ENCODE data around the gene TTYH1.

TTYH1 gene

DNA sequence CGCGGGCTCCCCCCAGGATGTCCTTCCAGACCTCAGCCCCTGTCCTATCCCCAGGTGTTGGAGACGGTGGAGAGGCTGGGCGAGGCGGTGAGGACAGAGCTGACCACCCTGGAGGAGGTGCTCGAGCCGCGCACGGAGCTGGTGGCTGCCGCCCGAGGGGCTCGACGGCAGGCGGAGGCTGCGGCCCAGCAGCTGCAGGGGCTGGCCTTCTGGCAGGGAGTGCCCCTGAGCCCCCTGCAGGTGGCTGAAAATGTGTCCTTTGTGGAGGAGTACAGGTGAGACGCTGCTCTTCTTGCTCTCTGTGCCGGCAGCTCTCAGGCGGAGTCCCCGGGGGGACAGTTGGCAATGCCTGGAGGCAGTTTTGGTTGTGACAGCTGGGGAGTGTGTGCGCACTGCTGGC is 6.9 kb downstream of the TTYH1 start (continued):
- TF ChIP-seq, protein P1, sequence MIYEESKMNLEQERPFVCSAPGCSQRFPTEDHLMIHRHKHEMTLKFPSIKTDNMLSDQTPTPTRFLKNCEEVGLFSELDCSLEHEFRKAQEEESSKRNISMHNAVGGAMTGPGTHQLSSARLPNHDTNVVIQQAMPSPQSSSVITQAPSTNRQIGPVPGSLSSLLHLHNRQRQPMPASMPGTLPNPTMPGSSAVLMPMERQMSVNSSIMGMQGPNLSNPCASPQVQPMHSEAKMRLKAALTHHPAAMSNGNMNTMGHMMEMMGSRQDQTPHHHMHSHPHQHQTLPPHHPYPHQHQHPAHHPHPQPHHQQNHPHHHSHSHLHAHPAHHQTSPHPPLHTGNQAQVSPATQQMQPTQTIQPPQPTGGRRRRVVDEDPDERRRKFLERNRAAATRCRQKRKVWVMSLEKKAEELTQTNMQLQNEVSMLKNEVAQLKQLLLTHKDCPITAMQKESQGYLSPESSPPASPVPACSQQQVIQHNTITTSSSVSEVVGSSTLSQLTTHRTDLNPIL (CRISPR knock-in tag; IDR thresholded peaks at IDR 0.05; ENCODE audit: low read depth) = no peak
- TF ChIP-seq PPARA (CRISPR knock-in tag; IDR thresholded peaks at IDR 0.05; ENCODE audit: borderline replicate concordance) = no peak
- no peak for TF ChIP-seq ZNF8 (CRISPR knock-in tag; IDR thresholded peaks at IDR 0.05)
- TF ChIP-seq ZNF70 (CRISPR knock-in tag; IDR thresholded peaks at IDR 0.05) = no peak
- no peak for TF ChIP-seq ARNTL (CRISPR knock-in tag; IDR thresholded peaks at IDR 0.05; ENCODE audit: borderline replicate concordance, low read depth)
- TF ChIP-seq, protein P2, sequence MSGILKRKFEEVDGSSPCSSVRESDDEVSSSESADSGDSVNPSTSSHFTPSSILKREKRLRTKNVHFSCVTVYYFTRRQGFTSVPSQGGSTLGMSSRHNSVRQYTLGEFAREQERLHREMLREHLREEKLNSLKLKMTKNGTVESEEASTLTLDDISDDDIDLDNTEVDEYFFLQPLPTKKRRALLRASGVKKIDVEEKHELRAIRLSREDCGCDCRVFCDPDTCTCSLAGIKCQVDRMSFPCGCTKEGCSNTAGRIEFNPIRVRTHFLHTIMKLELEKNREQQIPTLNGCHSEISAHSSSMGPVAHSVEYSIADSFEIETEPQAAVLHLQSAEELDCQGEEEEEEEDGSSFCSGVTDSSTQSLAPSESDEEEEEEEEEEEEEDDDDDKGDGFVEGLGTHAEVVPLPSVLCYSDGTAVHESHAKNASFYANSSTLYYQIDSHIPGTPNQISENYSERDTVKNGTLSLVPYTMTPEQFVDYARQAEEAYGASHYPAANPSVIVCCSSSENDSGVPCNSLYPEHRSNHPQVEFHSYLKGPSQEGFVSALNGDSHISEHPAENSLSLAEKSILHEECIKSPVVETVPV (CRISPR knock-in tag; IDR thresholded peaks at IDR 0.05) = no peak
- TF ChIP-seq TCF4 (CRISPR knock-in tag; IDR thresholded peaks at IDR 0.05; ENCODE audit: borderline replicate concordance) = no peak
- TF ChIP-seq ZNF565 (CRISPR knock-in tag; conservative IDR thresholded peaks at IDR 0.05; ENCODE audit: low read depth) = no peak
- TF ChIP-seq ZC3H10 (CRISPR knock-in tag; IDR thresholded peaks at IDR 0.05) = no peak
- TF ChIP-seq CSDC2 (CRISPR knock-in tag; IDR thresholded peaks at IDR 0.05) = no peak
- no peak for TF ChIP-seq TOX (CRISPR knock-in tag; IDR thresholded peaks at IDR 0.05; ENCODE audit: borderline replicate concordance)
- TF ChIP-seq, protein P3, sequence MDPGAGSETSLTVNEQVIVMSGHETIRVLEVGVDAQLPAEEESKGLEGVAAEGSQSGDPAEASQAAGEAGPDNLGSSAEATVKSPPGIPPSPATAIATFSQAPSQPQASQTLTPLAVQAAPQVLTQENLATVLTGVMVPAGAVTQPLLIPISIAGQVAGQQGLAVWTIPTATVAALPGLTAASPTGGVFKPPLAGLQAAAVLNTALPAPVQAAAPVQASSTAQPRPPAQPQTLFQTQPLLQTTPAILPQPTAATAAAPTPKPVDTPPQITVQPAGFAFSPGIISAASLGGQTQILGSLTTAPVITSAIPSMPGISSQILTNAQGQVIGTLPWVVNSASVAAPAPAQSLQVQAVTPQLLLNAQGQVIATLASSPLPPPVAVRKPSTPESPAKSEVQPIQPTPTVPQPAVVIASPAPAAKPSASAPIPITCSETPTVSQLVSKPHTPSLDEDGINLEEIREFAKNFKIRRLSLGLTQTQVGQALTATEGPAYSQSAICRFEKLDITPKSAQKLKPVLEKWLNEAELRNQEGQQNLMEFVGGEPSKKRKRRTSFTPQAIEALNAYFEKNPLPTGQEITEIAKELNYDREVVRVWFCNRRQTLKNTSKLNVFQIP (CRISPR knock-in tag; IDR thresholded peaks at IDR 0.05; ENCODE audit: borderline replicate concordance, low read depth) = no peak

DNA sequence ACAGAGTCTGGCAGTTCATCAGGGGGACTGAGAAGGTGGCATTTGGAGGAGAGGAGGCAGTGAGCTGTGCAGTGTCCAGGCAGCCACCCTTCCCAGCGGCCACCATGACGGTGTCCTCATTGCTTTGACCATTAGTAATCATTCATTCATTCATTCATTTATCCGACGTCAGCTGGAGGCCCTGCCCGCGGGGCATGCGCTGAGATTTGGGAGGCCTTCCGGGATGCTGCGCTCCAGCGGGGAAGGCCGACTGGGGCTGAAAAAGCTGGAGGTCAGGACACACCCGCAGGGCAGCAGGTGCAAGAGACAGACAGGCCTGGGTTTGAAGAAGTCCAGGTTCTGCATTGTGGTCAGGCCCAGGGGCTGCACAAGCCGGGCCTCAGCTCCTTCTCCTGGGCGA is 8.9 kb downstream of the TTYH1 start:
- ATAC-seq = no peak
- TF ChIP-seq ZFP3 (CRISPR knock-in tag; IDR thresholded peaks at IDR 0.05) (no peak), TCF4 (CRISPR knock-in tag; IDR thresholded peaks at IDR 0.05; ENCODE audit: borderline replicate concordance) (no peak), GLIS3 (CRISPR knock-in tag; IDR thresholded peaks at IDR 0.05) (no peak), OSR1 (CRISPR knock-in tag; IDR thresholded peaks at IDR 0.05) (no peak), ZFP30 (CRISPR knock-in tag; IDR thresholded peaks at IDR 0.05) (no peak), ZNF565 (CRISPR knock-in tag; conservative IDR thresholded peaks at IDR 0.05; ENCODE audit: low read depth) (no peak), SNAI2 (CRISPR knock-in tag; IDR thresholded peaks at IDR 0.05) (no peak), ARNTL (CRISPR knock-in tag; IDR thresholded peaks at IDR 0.05; ENCODE audit: borderline replicate concordance, low read depth) (no peak), ZNF70 (CRISPR knock-in tag; IDR thresholded peaks at IDR 0.05) (no peak), CSDC2 (CRISPR knock-in tag; IDR thresholded peaks at IDR 0.05) (no peak), ZNF8 (CRISPR knock-in tag; IDR thresholded peaks at IDR 0.05) (no peak), ESRRG (CRISPR knock-in tag; IDR thresholded peaks at IDR 0.05) (no peak), ZC3H10 (CRISPR knock-in tag; IDR thresholded peaks at IDR 0.05) (no peak), PPARA (CRISPR knock-in tag; IDR thresholded peaks at IDR 0.05; ENCODE audit: borderline replicate concordance) (no peak)
- TF ChIP-seq, protein P2 (CRISPR knock-in tag; IDR thresholded peaks at IDR 0.05) = no peak
- TF ChIP-seq, protein P4, sequence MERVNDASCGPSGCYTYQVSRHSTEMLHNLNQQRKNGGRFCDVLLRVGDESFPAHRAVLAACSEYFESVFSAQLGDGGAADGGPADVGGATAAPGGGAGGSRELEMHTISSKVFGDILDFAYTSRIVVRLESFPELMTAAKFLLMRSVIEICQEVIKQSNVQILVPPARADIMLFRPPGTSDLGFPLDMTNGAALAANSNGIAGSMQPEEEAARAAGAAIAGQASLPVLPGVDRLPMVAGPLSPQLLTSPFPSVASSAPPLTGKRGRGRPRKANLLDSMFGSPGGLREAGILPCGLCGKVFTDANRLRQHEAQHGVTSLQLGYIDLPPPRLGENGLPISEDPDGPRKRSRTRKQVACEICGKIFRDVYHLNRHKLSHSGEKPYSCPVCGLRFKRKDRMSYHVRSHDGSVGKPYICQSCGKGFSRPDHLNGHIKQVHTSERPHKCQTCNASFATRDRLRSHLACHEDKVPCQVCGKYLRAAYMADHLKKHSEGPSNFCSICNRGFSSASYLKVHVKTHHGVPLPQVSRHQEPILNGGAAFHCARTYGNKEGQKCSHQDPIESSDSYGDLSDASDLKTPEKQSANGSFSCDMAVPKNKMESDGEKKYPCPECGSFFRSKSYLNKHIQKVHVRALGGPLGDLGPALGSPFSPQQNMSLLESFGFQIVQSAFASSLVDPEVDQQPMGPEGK (CRISPR knock-in tag; IDR thresholded peaks at IDR 0.05; ENCODE audit: borderline replicate concordance) = no peak
- TF ChIP-seq, protein P5, sequence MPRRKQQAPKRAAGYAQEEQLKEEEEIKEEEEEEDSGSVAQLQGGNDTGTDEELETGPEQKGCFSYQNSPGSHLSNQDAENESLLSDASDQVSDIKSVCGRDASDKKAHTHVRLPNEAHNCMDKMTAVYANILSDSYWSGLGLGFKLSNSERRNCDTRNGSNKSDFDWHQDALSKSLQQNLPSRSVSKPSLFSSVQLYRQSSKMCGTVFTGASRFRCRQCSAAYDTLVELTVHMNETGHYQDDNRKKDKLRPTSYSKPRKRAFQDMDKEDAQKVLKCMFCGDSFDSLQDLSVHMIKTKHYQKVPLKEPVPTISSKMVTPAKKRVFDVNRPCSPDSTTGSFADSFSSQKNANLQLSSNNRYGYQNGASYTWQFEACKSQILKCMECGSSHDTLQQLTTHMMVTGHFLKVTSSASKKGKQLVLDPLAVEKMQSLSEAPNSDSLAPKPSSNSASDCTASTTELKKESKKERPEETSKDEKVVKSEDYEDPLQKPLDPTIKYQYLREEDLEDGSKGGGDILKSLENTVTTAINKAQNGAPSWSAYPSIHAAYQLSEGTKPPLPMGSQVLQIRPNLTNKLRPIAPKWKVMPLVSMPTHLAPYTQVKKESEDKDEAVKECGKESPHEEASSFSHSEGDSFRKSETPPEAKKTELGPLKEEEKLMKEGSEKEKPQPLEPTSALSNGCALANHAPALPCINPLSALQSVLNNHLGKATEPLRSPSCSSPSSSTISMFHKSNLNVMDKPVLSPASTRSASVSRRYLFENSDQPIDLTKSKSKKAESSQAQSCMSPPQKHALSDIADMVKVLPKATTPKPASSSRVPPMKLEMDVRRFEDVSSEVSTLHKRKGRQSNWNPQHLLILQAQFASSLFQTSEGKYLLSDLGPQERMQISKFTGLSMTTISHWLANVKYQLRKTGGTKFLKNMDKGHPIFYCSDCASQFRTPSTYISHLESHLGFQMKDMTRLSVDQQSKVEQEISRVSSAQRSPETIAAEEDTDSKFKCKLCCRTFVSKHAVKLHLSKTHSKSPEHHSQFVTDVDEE (CRISPR knock-in tag; IDR thresholded peaks at IDR 0.05) = no peak
